Lower lobe of right lung (tissue), 2 donors: ENCODE results near the gene EPHA4. TPM values are rescaled to one million over a fixed set of nuclear protein-coding genes. Genes with fewer than 3 reads are reported as not detected.

Experiments
- ATAC-seq, 2 donors: fragments of 200-7000 bp; cut with Tn5 transposase; one replicate each; pipeline ENCODE4 v1.9.1; 2020 to 2022; ENCODE audit warnings: mild to moderate bottlenecking in 2 of 2, moderate library complexity in 2 of 2
- DNase-seq: peaks from one replicate; pipeline ENCODE4 v3.0.0-alpha.2; 2020
- H3K27ac ChIP-seq: fragments of 200-600 bp; one replicate; pipeline ENCODE4 v1.8.0; 2022
- H3K27me3 ChIP-seq: fragments of 200-600 bp; one replicate; pipeline ENCODE4 v1.8.0; 2022; ENCODE audit warnings: low read depth
- H3K36me3 ChIP-seq: fragments of 200-600 bp; one replicate; pipeline ENCODE4 v1.8.0; 2022; ENCODE audit warnings: mild to moderate bottlenecking
- H3K4me1 ChIP-seq: fragments of 200-600 bp; one replicate; pipeline ENCODE4 v1.8.0; 2022
- H3K4me3 ChIP-seq: fragments of 200-600 bp; one replicate; pipeline ENCODE4 v1.8.0; 2022; ENCODE audit warnings: mild to moderate bottlenecking
- H3K9me3 ChIP-seq: fragments of 200-600 bp; one replicate; pipeline ENCODE4 v1.8.0; 2022
- CTCF ChIP-seq: fragments of 200-600 bp; IDR thresholded peaks from one replicate; pipeline ENCODE4 v1.8.0; 2022; ENCODE audit warnings: antibody characterized with exemption, mild to moderate bottlenecking
- intact Hi-C: fragments of 100-400 bp; cut with DNase I; formaldehyde crosslinking; loops from one replicate; pipeline ENCODE4 v1.11.0; 2022
- total RNA-seq: library from RNA; stranded (reverse); fragmentation: NEBNext Ultra II Directional; extraction: Animal tissue kit (Norgen Biotek cat#: 25700); gene quantifications from one replicate; pipeline ENCODE4 v1.2.1, GENCODE V29; 2021
- donor health status: DM: no; HTN: yes; CAD: no; lungs with severe emphysema.

The EPHA4 gene
- total RNA-seq, 1 donor from 2014 or later, result 13.8 TPM

GRCh38 chr2:221602938-221603337 lies 30.8 kb upstream of the EPHA4 start:
- Histone ChIP-seq H3K4me3 (no peak overlapping the region), H3K4me1 (no peaks in the 10 kb centered on the region), H3K9me3 (no peaks in the 10 kb centered on the region), H3K36me3 (no peaks in the 10 kb centered on the region), H3K27ac (no peak overlapping the region), H3K27me3 (no peaks in the 10 kb centered on the region)
- DNase-seq (no peak), ATAC-seq (no peak)
- TF ChIP-seq CTCF, result no peak
- intact Hi-C loops, result no loop called here

GRCh38 chr2:221601376-221601775 lies 29.3 kb upstream of the EPHA4 start:
- H3K4me1 ChIP-seq, result no peaks in the 10 kb centered on the region
- no peaks in the 10 kb centered on the region for H3K27me3 ChIP-seq
- intact Hi-C loops, result no loop called here
- no peak for ATAC-seq
- H3K36me3 ChIP-seq, result no peaks in the 10 kb centered on the region
- no peaks in the 10 kb centered on the region for H3K9me3 ChIP-seq
- no peak overlapping the region for H3K4me3 ChIP-seq
- H3K27ac ChIP-seq, result no peak overlapping the region
- TF ChIP-seq CTCF, result no peak
- DNase-seq, result no peak

- no peak for TF ChIP-seq CTCF
- DNase-seq (no peak), ATAC-seq (no peak)
- H3K27ac ChIP-seq, result no peak overlapping the region
- no peaks in the 10 kb centered on the region for H3K9me3 ChIP-seq
- H3K27me3 ChIP-seq, result no peaks in the 10 kb centered on the region
- no peaks in the 10 kb centered on the region for H3K4me1 ChIP-seq
- intact Hi-C loops, result no loop called here
- no peaks in the 10 kb centered on the region for H3K36me3 ChIP-seq
- H3K4me3 ChIP-seq, result no peak overlapping the region
Observed at GRCh38 chr2:221600388-221600787, 28.3 kb upstream of the EPHA4 start.

- DNase-seq (no peak), ATAC-seq (no peak)
- H3K36me3 ChIP-seq, result no peaks in the 10 kb centered on the region
- no peaks in the 10 kb centered on the region for H3K27me3 ChIP-seq
- no peaks in the 10 kb centered on the region for H3K4me1 ChIP-seq
- H3K4me3 ChIP-seq, result no peak overlapping the region
- no peaks in the 10 kb centered on the region for H3K9me3 ChIP-seq
- H3K27ac ChIP-seq, result no peak overlapping the region
- TF ChIP-seq CTCF, result no peak
- intact Hi-C loops, result no loop called here
Observed at GRCh38 chr2:221596192-221596591, 24.1 kb upstream of the EPHA4 start.

GRCh38 chr2:221590861-221591365 lies 18.8 kb upstream of the EPHA4 start:
- Histone ChIP-seq H3K4me3 (no peak overlapping the region), H3K27me3 (peaks cover 3% of the 10 kb centered on the region), H3K9me3 (no peaks in the 10 kb centered on the region), H3K27ac (no peak overlapping the region), H3K36me3 (no peaks in the 10 kb centered on the region), H3K4me1 (no peaks in the 10 kb centered on the region)
- no peak for DNase-seq
- intact Hi-C loops, result no loop called here
- TF ChIP-seq CTCF, result no peak
- no peak for ATAC-seq

GRCh38 chr2:221589696-221590095 lies 17.6 kb upstream of the EPHA4 start:
- no peaks in the 10 kb centered on the region for H3K4me1 ChIP-seq
- H3K36me3 ChIP-seq, result no peaks in the 10 kb centered on the region
- no peak overlapping the region for H3K4me3 ChIP-seq
- H3K27me3 ChIP-seq, result peaks cover 10% of the 10 kb centered on the region
- TF ChIP-seq CTCF, result no peak
- H3K27ac ChIP-seq, result no peak overlapping the region
- intact Hi-C loops, result no loop called here
- no peak for ATAC-seq
- no peak for DNase-seq
- H3K9me3 ChIP-seq, result no peaks in the 10 kb centered on the region
